Pancreas (tissue), 10 donors: ENCODE measurements around the gene PLK4. TPM values are rescaled to one million over a fixed set of nuclear protein-coding genes. Genes with fewer than 3 reads are reported as not detected.
"Not testable (repeated sequence)": the region's sequence is repeated elsewhere in the genome, so short reads cannot be mapped to it uniquely, and the experiment has no call there.

Experiments used
- ATAC-seq, 4 donors: fragments of 200-7000 bp; cut with Tn5 transposase; one replicate each; pipeline versions ENCODE4 v1.8.0 to v1.9.1; 2020; ENCODE audit warnings: mild to moderate bottlenecking in 4 of 4, moderate library complexity in 4 of 4
- DNase-seq, 6 donors: peaks; one replicate each; pipeline ENCODE4 v3.0.0-alpha.2; 2020
- FAIRE-seq: peaks from 2 replicates; lab custom pipeline; 2012; peaks lifted over from hg19 to GRCh38; lab: Jason Lieb, UNC
- H3K27ac ChIP-seq, 4 donors: fragments of 200-600 bp; sonication (generic); 1 replicate in 3 of 4; 2 replicates in 1 of 4; pipeline versions ENCODE4 v1.5.0 to v1.8.0; 2020
- H3K27me3 ChIP-seq, 4 donors: fragments of 200-600 bp; one replicate each; pipeline ENCODE4 v1.8.0; 2021
- H3K36me3 ChIP-seq, 3 donors: fragments of 200-600 bp; sonication (generic) in 1 of 3; one replicate each; pipeline versions ENCODE4 v1.5.0 to v1.8.0; 2020 to 2021
- H3K4me1 ChIP-seq, 3 donors: fragments of 200-600 bp; one replicate each; pipeline ENCODE4 v1.8.0; 2021
- H3K4me3 ChIP-seq, 4 donors: fragments of 200-600 bp; sonication (generic) in 2 of 4; one replicate each; pipeline versions ENCODE4 v1.5.0 to v1.8.0; 2020 to 2021
- H3K9me3 ChIP-seq, 4 donors: fragments of 200-600 bp; one replicate each; pipeline ENCODE4 v1.8.0; 2021
- CTCF ChIP-seq, 4 donors: fragments of 200-600 bp; sonication (generic) in 3 of 4; IDR thresholded peaks; one replicate each; pipeline versions ENCODE4 v1.5.0 to v1.8.0; 2021; ENCODE audit warnings: antibody characterized with exemption in 4 of 4
- WGBS, 2 donors: extraction: QIAGEN DNeasy Blood & Tissue Kit; methylation state at CpG; one replicate each; pipeline ENCODE4 v1.1.7; 2013; 5-methylcytosine and 5-hydroxymethylcytosine counted together
- intact Hi-C, 3 donors: fragments of 100-400 bp; cut with DNase I; formaldehyde crosslinking; loops; one replicate each; pipeline versions ENCODE4 v1.11.1 to v1.14.2; 2022
- polyA plus RNA-seq, 2 donors: library from polyadenylated mRNA; stranded (reverse); fragments of 200-250 nt; gene quantifications; one replicate each; pipeline ENCODE4 v1.2.3, GENCODE V29; 2013
- total RNA-seq, 6 donors: library from RNA; stranded (reverse); fragmentation: NEBNext Ultra II Directional in 4 of 6; extraction: Animal tissue kit (Norgen Biotek cat#: 25700) in 4 of 6; gene quantifications; one replicate each; pipeline versions ENCODE4 v1.2.1 to v1.2.4, GENCODE V29; 2021 to 2023
- donor health status: healthy with polysubstance abuse.
- donor health status: DM: no; HTN: no; CAD: no; lungs with moderate emphysema.
- donor health status: DM: no; HTN: no; CAD: no.
- donor health status: control.
- donor health status: control.
- donor health status: Bipolar disorder and iron deficiency.
- donor health status: DM: yes; HTN: yes; CAD: no.
- donor health status: DM: no; HTN: no; CAD: no.
- donor health status: DM: no; HTN: no; CAD: no.
- donor health status: DM: yes; HTN: yes; CAD: no.

PLK4 gene
- total and polyA plus RNA-seq, 8 donors: 0.14 to 1.7 (median 0.56) TPM

GRCh38 chr4:127920521-127920920 is 39.8 kb downstream of the PLK4 start:
- FAIRE-seq (no peak), ATAC-seq (no peak), DNase-seq (no peak)
- Histone ChIP-seq H3K27ac (no peak overlapping the region), H3K9me3 (no peaks in the 10 kb centered on the region), H3K36me3 (peaks cover 0 to 23% (median 0%) of the 10 kb centered on the region in 3 donors), H3K4me1 (no peaks in the 10 kb centered on the region), H3K4me3 (no peak overlapping the region), H3K27me3 (no peaks in the 10 kb centered on the region)
- 90 to 96% methylated on average over 3 of the region's 3 CpGs for WGBS, 2 donors
- no peak for TF ChIP-seq CTCF (IDR thresholded peaks at IDR 0.05)
- intact Hi-C loops: no loop called here

- no peaks in the 10 kb centered on the region for H3K27me3 ChIP-seq
- no peak for TF ChIP-seq CTCF (IDR thresholded peaks at IDR 0.05)
- 97 to 100% methylated on average over 2 of the region's 2 CpGs for WGBS, 2 donors
- ATAC-seq (no peak), FAIRE-seq (no peak), DNase-seq (no peak)
- no peak overlapping the region for H3K27ac ChIP-seq
- peaks cover 0 to 20% (median 0%) of the 10 kb centered on the region in 3 donors for H3K36me3 ChIP-seq
- no peaks in the 10 kb centered on the region for H3K4me1 ChIP-seq
- H3K9me3 ChIP-seq: no peaks in the 10 kb centered on the region
- no peak overlapping the region for H3K4me3 ChIP-seq
- intact Hi-C loops: no loop called here
Measured at GRCh38 chr4:127922226-127922625, 41.5 kb downstream of the PLK4 start.

GRCh38 chr4:127925720-127926119 is 45.0 kb downstream of the PLK4 start:
- H3K27me3 ChIP-seq, H3K36me3 ChIP-seq, ATAC-seq, DNase-seq, H3K27ac ChIP-seq, H3K4me1 ChIP-seq, H3K4me3 ChIP-seq, FAIRE-seq, H3K9me3 ChIP-seq, intact Hi-C loops: not testable (repeated sequence)
- 98 to 100% methylated on average over 2 of the region's 2 CpGs for WGBS, 2 donors

- no peak for FAIRE-seq
- 93 to 96% methylated on average over 1 of the region's 1 CpG for WGBS, 2 donors
Measured at GRCh38 chr4:127930175-127930574, 49.5 kb downstream of the PLK4 start.

GRCh38 chr4:127931836-127932235 is 51.1 kb downstream of the PLK4 start:
- ATAC-seq, H3K27me3 ChIP-seq, H3K27ac ChIP-seq, FAIRE-seq, intact Hi-C loops, H3K9me3 ChIP-seq, H3K36me3 ChIP-seq, DNase-seq, H3K4me3 ChIP-seq, H3K4me1 ChIP-seq: not testable (repeated sequence)
- WGBS, 2 donors: 91 to 94% methylated on average over 6 of the region's 6 CpGs

More at GRCh38 chr4:127930175-127930574, 49.5 kb downstream of the PLK4 start:
- intact Hi-C loops: no loop called here
- TF ChIP-seq CTCF (IDR thresholded peaks at IDR 0.05): no peak
- H3K27me3 ChIP-seq: no peaks in the 10 kb centered on the region
- no peak for ATAC-seq
- DNase-seq: no peak
- no peak overlapping the region for H3K4me3 ChIP-seq
- no peak overlapping the region for H3K27ac ChIP-seq
- no peaks in the 10 kb centered on the region for H3K4me1 ChIP-seq
- no peaks in the 10 kb centered on the region for H3K9me3 ChIP-seq
- H3K36me3 ChIP-seq: no peaks in the 10 kb centered on the region

GRCh38 chr4:127936974-127937373 is 56.3 kb downstream of the PLK4 start:
- no peak for FAIRE-seq

More at GRCh38 chr4:127936974-127937373, 56.3 kb downstream of the PLK4 start:
- no peak for TF ChIP-seq CTCF (IDR thresholded peaks at IDR 0.05)
- H3K4me3 ChIP-seq: no peak overlapping the region
- no peaks in the 10 kb centered on the region for H3K4me1 ChIP-seq
- no peaks in the 10 kb centered on the region for H3K9me3 ChIP-seq
- DNase-seq (no peak), ATAC-seq (no peak)
- no peak overlapping the region for H3K27ac ChIP-seq
- no peaks in the 10 kb centered on the region for H3K36me3 ChIP-seq
- H3K27me3 ChIP-seq: no peaks in the 10 kb centered on the region
- WGBS, 2 donors: 97% methylated on average over 1 of the region's 1 CpG
- intact Hi-C loops: no loop called here

Other genes starting within 250 kb of the PLK4 start
- gene INTU, start 247.9 kb upstream of the PLK4 start, total RNA-seq: 1 to 10 TPM; 1.7 to 8.1 (median 4.1) TPM
- 1 to 10 TPM; 3.2 to 5.5 TPM for gene INTU, start 247.9 kb upstream of the PLK4 start, polyA plus RNA-seq
- gene SLC25A31, start 150.5 kb upstream of the PLK4 start, total RNA-seq: not detected
- gene SLC25A31, start 150.5 kb upstream of the PLK4 start, polyA plus RNA-seq: under 1 TPM in 1 of 2 donors, not detected in 1; 0.07 TPM
- gene HSPA4L, start 98.6 kb upstream of the PLK4 start, total RNA-seq: 1 to 10 TPM; 4.1 to 7.1 (median 6.3) TPM
- 1 to 10 TPM; 1.2 to 2.0 TPM for gene HSPA4L, start 98.6 kb upstream of the PLK4 start, polyA plus RNA-seq
- gene MFSD8, start 84.3 kb downstream of the PLK4 start, total RNA-seq: 10 to 100 TPM; 10.8 to 15.8 (median 13.1) TPM
- gene MFSD8, start 84.3 kb downstream of the PLK4 start, polyA plus RNA-seq: 10 to 100 TPM; 13.5 to 18.4 TPM
- gene ABHD18, start 84.5 kb downstream of the PLK4 start, total RNA-seq: 1 to 10 TPM; 5.6 to 9.3 (median 8.8) TPM
- gene ABHD18, start 84.5 kb downstream of the PLK4 start, polyA plus RNA-seq: 1 to 10 TPM; 4.0 to 7.7 TPM
- gene LARP1B, start 180.4 kb downstream of the PLK4 start, total RNA-seq: 10 to 100 TPM; 23.7 to 34.2 (median 27.4) TPM
- gene LARP1B, start 180.4 kb downstream of the PLK4 start, polyA plus RNA-seq: 10 to 100 TPM; 19.2 to 20.9 TPM